PC-3 (cell line): ENCODE results near the gene IGF2BP2. TPM values are rescaled to one million over a fixed set of nuclear protein-coding genes. Genes with fewer than 3 reads are reported as not detected.
"Not testable (repeated sequence)": the region's sequence is repeated elsewhere in the genome, so short reads cannot be mapped to it uniquely, and the experiment has no call there.

ENCODE experiments used
- ATAC-seq: fragments of 200-7000 bp; cut with Tn5 transposase; 2 replicates; pipeline ENCODE4 v1.9.1; 2020; ENCODE audit warnings: mild to moderate bottlenecking, moderate library complexity
- BruUV-seq: library from RNA; stranded (reverse); fragments of 400-500 nt; replicated peaks from 2 replicates; lab custom pipeline; 2021; lab: Mats Ljungman, UMichigan
- CTCF ChIA-PET: fragments of 300-600 bp; sonication (Branson Sonifier 250); formaldehyde crosslinking; loops from one replicate; lab custom pipeline; 2022; ENCODE audit warnings: antibody characterized with exemption; lab: Charles Lee
- POLR2A ChIA-PET: fragments of 300-600 bp; sonication (Branson Sonifier 250); formaldehyde crosslinking; loops from one replicate; lab custom pipeline; 2022; ENCODE audit warnings: antibody characterized with exemption; ENCODE audit not compliant: unreplicated experiment; lab: Charles Lee
- DNase-seq: peaks from one replicate; pipeline ENCODE4 v3.0.0-alpha.2; 2015
- H2AFZ ChIP-seq: fragments of 300-600 bp; sonication (generic); 2 replicates; pipeline ENCODE4 v1.6.0; 2016; ENCODE audit warnings: antibody characterized with exemption, low read length
- H3F3A ChIP-seq: fragments of 300-600 bp; sonication (generic); one replicate; pipeline ENCODE4 v1.6.0; 2017; ENCODE audit warnings: antibody characterized with exemption, low read length, control low read depth, mild to moderate bottlenecking; ENCODE audit not compliant: unreplicated experiment
- H3K27ac ChIP-seq: fragments of 300-600 bp; sonication (generic); 2 replicates; pipeline ENCODE4 v1.5.1; 2016; ENCODE audit warnings: mild to moderate bottlenecking, low read length
- H3K27me3 ChIP-seq: fragments of 300-600 bp; sonication (generic); 2 replicates; pipeline ENCODE4 v1.6.1; 2016; ENCODE audit warnings: low read length, mixed read lengths
- H3K36me3 ChIP-seq: fragments of 300-600 bp; sonication (generic); 2 replicates; pipeline ENCODE4 v1.6.1; 2016; ENCODE audit warnings: low read depth, mixed run types, low read length, mixed read lengths
- H3K4me1 ChIP-seq: fragments of 300-600 bp; sonication (generic); 2 replicates; pipeline ENCODE4 v1.5.1; 2016; ENCODE audit warnings: low read length; ENCODE audit not compliant: insufficient read depth
- H3K4me2 ChIP-seq: fragments of 300-600 bp; sonication (generic); 2 replicates; pipeline ENCODE4 v1.6.0; 2016; ENCODE audit warnings: low read length
- H3K4me3 ChIP-seq: fragments of 300-600 bp; sonication (generic); 2 replicates; pipeline ENCODE4 v1.5.1; 2016; ENCODE audit warnings: mild to moderate bottlenecking, low read length, mixed read lengths
- H3K79me2 ChIP-seq: fragments of 300-600 bp; sonication (generic); 2 replicates; pipeline ENCODE4 v1.6.1; 2017; ENCODE audit warnings: low read length, mixed read lengths
- H3K9ac ChIP-seq: fragments of 300-600 bp; sonication (generic); 2 replicates; pipeline ENCODE4 v1.6.0; 2016; ENCODE audit warnings: mild to moderate bottlenecking, low read length
- H3K9me2 ChIP-seq: fragments of 300-600 bp; sonication (generic); replicated peaks from 2 replicates; pipeline ENCODE4 v1.6.1; 2016; ENCODE audit warnings: mixed run types, low read length, mixed read lengths
- H3K9me3 ChIP-seq: fragments of 300-600 bp; sonication (generic); 2 replicates; pipeline ENCODE4 v1.6.1; 2016; ENCODE audit warnings: low read length, mixed read lengths
- H4K20me1 ChIP-seq: fragments of 300-600 bp; sonication (generic); 2 replicates; pipeline ENCODE4 v1.6.1; 2016; ENCODE audit warnings: low read length, mixed read lengths
- EZH2 ChIP-seq: fragments of 300-600 bp; sonication (generic); IDR thresholded peaks from one replicate; pipeline ENCODE4 v1.6.1; 2017; ENCODE audit warnings: antibody characterized with exemption, mild to moderate bottlenecking, low read length; ENCODE audit not compliant: unreplicated experiment
- EZH2phosphoT487 ChIP-seq: fragments of 300-600 bp; sonication (generic); IDR thresholded peaks from 2 replicates; pipeline ENCODE4 v1.6.1; 2018; ENCODE audit warnings: mild to moderate bottlenecking, antibody characterized with exemption, low read length, borderline replicate concordance
- intact Hi-C: fragments of 100-400 bp; cut with micrococcal nuclease; formaldehyde crosslinking; loops from 2 replicates; pipeline ENCODE4 v1.9.0; 2023
- total RNA-seq: library from RNA; depleted of rRNA; stranded (reverse); fragments of >200 nt; gene quantifications from 2 replicates; pipeline ENCODE4 v1.2.3, GENCODE V29; 2014
- TF ChIP-seq, protein P1 (sequence below): fragments of 300-600 bp; sonication (generic); conservative IDR thresholded peaks from 2 replicates; pipeline ENCODE4 v1.5.1; 2017; ENCODE audit warnings: antibody characterized with exemption, low read depth, mild to moderate bottlenecking, low read length

IGF2BP2 gene
- total RNA-seq, 1 experiment from 2014 or later: 81.2 TPM

DNA sequence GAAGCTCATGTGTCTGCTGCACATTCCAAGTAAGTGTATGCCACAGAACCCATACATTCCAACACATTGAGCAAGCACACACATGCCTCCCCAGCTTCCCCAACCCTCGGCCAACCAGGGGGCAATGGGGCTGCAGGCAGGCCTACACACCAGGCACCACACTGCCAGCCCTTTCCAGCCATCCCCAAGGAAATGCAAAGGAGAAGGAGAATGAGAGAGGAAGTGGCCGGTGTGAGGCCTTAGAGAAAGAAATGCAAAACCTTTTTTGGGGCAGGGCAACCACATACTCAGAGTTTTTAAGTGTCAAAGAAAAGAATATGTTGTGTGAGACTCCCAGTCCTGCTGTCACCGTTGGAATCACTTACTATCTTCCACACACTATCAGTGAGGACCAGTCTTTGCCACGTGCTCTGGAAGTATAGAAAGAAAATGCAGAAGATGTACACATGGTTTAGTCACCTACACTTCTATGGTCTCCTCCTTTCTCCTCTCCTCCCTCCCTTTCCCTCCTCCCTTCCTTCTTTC lies 11.1 kb downstream of the IGF2BP2 start:
- H3K36me3 ChIP-seq: peaks cover 8% of the 10 kb centered on the region
- H3K4me2 ChIP-seq: no peak overlapping the region
- CTCF ChIA-PET: no interaction called here
- peaks cover 100% of the 10 kb centered on the region for H3K79me2 ChIP-seq
- TF ChIP-seq, protein P1, sequence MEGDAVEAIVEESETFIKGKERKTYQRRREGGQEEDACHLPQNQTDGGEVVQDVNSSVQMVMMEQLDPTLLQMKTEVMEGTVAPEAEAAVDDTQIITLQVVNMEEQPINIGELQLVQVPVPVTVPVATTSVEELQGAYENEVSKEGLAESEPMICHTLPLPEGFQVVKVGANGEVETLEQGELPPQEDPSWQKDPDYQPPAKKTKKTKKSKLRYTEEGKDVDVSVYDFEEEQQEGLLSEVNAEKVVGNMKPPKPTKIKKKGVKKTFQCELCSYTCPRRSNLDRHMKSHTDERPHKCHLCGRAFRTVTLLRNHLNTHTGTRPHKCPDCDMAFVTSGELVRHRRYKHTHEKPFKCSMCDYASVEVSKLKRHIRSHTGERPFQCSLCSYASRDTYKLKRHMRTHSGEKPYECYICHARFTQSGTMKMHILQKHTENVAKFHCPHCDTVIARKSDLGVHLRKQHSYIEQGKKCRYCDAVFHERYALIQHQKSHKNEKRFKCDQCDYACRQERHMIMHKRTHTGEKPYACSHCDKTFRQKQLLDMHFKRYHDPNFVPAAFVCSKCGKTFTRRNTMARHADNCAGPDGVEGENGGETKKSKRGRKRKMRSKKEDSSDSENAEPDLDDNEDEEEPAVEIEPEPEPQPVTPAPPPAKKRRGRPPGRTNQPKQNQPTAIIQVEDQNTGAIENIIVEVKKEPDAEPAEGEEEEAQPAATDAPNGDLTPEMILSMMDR: no peak
- no peak for TF ChIP-seq EZH2phosphoT487
- no peak for TF ChIP-seq EZH2
- intact Hi-C loops: no loop called here
- H2AFZ ChIP-seq: no peak overlapping the region
- H3K9ac ChIP-seq: no peak overlapping the region
- peaks cover 64% of the 10 kb centered on the region for H4K20me1 ChIP-seq
- no peak overlapping the region for H3K4me3 ChIP-seq
- no peaks in the 10 kb centered on the region for H3K27me3 ChIP-seq
- H3K9me3 ChIP-seq: no peaks in the 10 kb centered on the region
- ATAC-seq (no peak), DNase-seq (no peak)
- peaks cover 26% of the 10 kb centered on the region for H3K4me1 ChIP-seq
- H3F3A ChIP-seq: no peaks in the 10 kb centered on the region
- H3K27ac ChIP-seq: no peak overlapping the region
- BruUV-seq: no TSS peak
- H3K9me2 ChIP-seq: no peaks in the 10 kb centered on the region
- POLR2A ChIA-PET: interaction anchor here (0.5 kb wide), 1 partner anchor 266 kb away, joined by 3 read pairs; no protein-coding TSS in a partner anchor

DNA sequence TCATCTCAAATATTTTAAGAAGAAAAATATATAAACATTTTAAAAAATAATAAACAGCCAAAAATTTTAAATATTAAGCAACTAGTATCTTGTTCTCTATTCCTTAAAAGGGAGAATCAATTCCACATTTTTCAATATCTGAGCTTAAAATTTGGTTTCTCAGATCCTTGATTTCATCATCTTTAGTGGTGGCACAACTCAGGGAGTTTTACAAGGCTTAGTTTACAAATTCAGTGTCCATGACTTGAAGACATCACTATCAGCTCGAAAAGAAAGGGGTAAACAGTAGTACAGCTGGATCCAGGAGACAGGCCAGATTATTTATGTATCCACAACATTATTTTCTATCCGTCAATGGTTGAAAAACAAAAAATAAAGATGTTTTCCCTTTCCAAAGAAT lies 11.6 kb downstream of the IGF2BP2 start:
- Histone ChIP-seq H3K27ac (no peak overlapping the region), H3K4me2 (no peak overlapping the region), H3F3A (no peaks in the 10 kb centered on the region), H3K9me2 (no peaks in the 10 kb centered on the region), H3K36me3 (peaks cover 8% of the 10 kb centered on the region), H3K4me1 (peaks cover 20% of the 10 kb centered on the region), H4K20me1 (peaks cover 59% of the 10 kb centered on the region), H3K9ac (no peak overlapping the region), H3K79me2 (peaks cover 99% of the 10 kb centered on the region), H3K4me3 (no peak overlapping the region), H2AFZ (no peak overlapping the region), H3K9me3 (no peaks in the 10 kb centered on the region), H3K27me3 (no peaks in the 10 kb centered on the region)
- POLR2A ChIA-PET: interaction anchor here (0.5 to 0.6 kb wide), 2 partner anchors 124 to 266 kb away, joined by 3 read pairs; no protein-coding TSS in a partner anchor
- intact Hi-C loops: no loop called here
- no TSS peak for BruUV-seq
- ATAC-seq (no peak), DNase-seq (no peak)
- TF ChIP-seq, protein P1: no peak
- TF ChIP-seq EZH2 (no peak), EZH2phosphoT487 (no peak)
- CTCF ChIA-PET: no interaction called here

DNA sequence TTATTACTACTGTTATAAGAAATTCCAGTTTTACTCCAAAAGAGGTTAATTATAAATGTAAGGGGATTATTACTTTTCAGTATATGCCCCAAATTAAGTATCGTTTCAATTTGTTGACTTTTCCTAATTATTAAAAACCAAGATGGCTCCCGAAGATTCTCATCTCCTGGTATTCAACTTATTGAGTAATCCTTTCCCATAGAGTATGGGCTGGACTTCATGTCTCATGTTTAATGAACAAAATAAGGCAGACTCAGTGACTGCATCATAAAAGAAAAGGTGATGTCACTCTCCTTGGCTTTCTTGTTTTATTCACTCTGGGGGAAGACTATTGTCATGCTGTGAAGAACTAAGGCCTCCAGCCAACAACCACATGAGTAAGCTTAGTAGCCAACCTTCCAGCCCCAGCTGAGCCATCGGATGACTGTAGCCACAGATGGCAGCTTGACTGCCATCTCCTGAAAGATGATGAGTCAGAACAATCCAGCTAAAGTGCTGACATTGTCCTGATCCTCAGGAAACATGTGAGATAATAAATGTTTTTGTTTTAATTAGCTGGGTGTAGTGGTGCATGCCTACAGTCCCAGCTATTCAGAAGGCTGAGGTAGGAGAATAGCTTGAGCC lies 17.3 kb downstream of the IGF2BP2 start:
- Histone ChIP-seq H2AFZ (no peak overlapping the region), H4K20me1 (peaks cover 22% of the 10 kb centered on the region), H3K9ac (no peak overlapping the region), H3F3A (no peaks in the 10 kb centered on the region), H3K79me2 (peaks cover 99% of the 10 kb centered on the region), H3K9me3 (no peaks in the 10 kb centered on the region), H3K9me2 (no peaks in the 10 kb centered on the region), H3K36me3 (peaks cover 14% of the 10 kb centered on the region), H3K27ac (no peak overlapping the region), H3K4me3 (no peak overlapping the region), H3K4me2 (no peak overlapping the region), H3K4me1 (no peaks in the 10 kb centered on the region), H3K27me3 (no peaks in the 10 kb centered on the region)
- intact Hi-C loops: no loop called here
- ChIA-PET POLR2A (interaction anchor here (0.7 kb wide), 1 partner anchor 17 kb away, joined by 20 read pairs; no protein-coding TSS in a partner anchor), CTCF (interaction anchor here (0.5 kb wide), 1 partner anchor 248 kb away, joined by 4 read pairs; no protein-coding TSS in a partner anchor)
- peak; percentile 73 for DNase-seq
- TF ChIP-seq EZH2 (no peak), EZH2phosphoT487 (no peak)
- TF ChIP-seq, protein P1: no peak
- peak; percentile 75 for ATAC-seq
- no TSS peak for BruUV-seq

DNA sequence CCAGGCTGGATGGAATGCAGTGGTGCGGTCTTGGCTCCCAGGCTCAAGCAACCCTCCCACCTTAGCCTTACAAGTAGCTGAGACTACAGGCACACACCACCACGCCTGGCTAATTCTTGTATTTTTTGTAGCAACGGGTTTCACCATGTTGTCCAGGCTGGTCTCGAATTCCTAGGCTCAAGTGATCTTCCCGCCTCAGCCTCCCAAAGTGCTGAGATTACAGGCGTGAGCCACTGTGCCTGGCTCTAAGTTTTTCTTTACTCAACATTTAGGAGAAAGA lies 26.1 kb downstream of the IGF2BP2 start:
- ChIA-PET CTCF (interaction anchor here (0.9 kb wide), 1 partner anchor 64 kb away, joined by 4 read pairs; no protein-coding TSS in a partner anchor), POLR2A (interaction anchor here (0.7 kb wide), 1 partner anchor 66 kb away, joined by 9 read pairs; no protein-coding TSS in a partner anchor)
- Histone ChIP-seq H3F3A (peaks cover 11% of the 10 kb centered on the region), H3K4me1 (peaks cover 47% of the 10 kb centered on the region), H3K27ac (peak overlapping the region; percentile 95), H3K79me2 (peaks cover 86% of the 10 kb centered on the region), H3K4me2 (peak overlapping the region; percentile 65), H3K9ac (peak overlapping the region; percentile 72)
- H3K36me3 ChIP-seq, H3K4me3 ChIP-seq, ATAC-seq, H4K20me1 ChIP-seq, intact Hi-C loops, BruUV-seq, DNase-seq, H3K9me3 ChIP-seq, H3K27me3 ChIP-seq, H2AFZ ChIP-seq, H3K9me2 ChIP-seq: not testable (repeated sequence)
